Activated naive CD8-positive, alpha-beta T cell treated with anti-CD3 and anti-CD28 coated beads for 36 hours (primary cell): ENCODE measurements around the gene SLC35B3. TPM values are rescaled to one million over a fixed set of nuclear protein-coding genes. Genes with fewer than 3 reads are reported as not detected.

Source experiments
- DNase-seq: peaks from one replicate; pipeline ENCODE4 v3.0.0; 2021
- H3K27ac Mint-ChIP-seq: one replicate; pipeline ENCODE4 v1.8.0; 2022; ENCODE audit warnings: mild to moderate bottlenecking, moderate library complexity, mixed read lengths
- H3K27me3 Mint-ChIP-seq: one replicate; pipeline ENCODE4 v1.8.0; 2022; ENCODE audit warnings: mild to moderate bottlenecking, mixed read lengths
- H3K36me3 Mint-ChIP-seq: one replicate; pipeline ENCODE4 v1.8.0; 2021; ENCODE audit warnings: mild to moderate bottlenecking, mixed read lengths
- H3K4me1 Mint-ChIP-seq: one replicate; pipeline ENCODE4 v1.8.0; 2021; ENCODE audit warnings: mixed read lengths
- H3K4me3 Mint-ChIP-seq: one replicate; pipeline ENCODE4 v1.8.0; 2022; ENCODE audit warnings: mild to moderate bottlenecking, moderate library complexity, mixed read lengths
- H3K9me3 Mint-ChIP-seq: one replicate; pipeline ENCODE4 v1.8.0; 2022; ENCODE audit warnings: mixed read lengths
- total RNA-seq, 2 experiments: library from RNA; stranded (reverse); gene quantifications; one replicate each; pipeline ENCODE4 v1.2.3, GENCODE V29; 2021

Gene SLC35B3
- total RNA-seq, 2 experiments from 2014 or later: 9.9 to 10.1 TPM

GRCh38 chr6:8383584-8383983 lies 51.8 kb downstream of the SLC35B3 start:
- Mint-ChIP-seq H3K9me3 (peaks cover 1% of the 10 kb centered on the region), H3K27me3 (no peaks in the 10 kb centered on the region), H3K4me1 (no peaks in the 10 kb centered on the region), H3K27ac (no peak overlapping the region), H3K36me3 (peaks cover 1% of the 10 kb centered on the region), H3K4me3 (no peak overlapping the region)
- DNase-seq: no peak

DNA sequence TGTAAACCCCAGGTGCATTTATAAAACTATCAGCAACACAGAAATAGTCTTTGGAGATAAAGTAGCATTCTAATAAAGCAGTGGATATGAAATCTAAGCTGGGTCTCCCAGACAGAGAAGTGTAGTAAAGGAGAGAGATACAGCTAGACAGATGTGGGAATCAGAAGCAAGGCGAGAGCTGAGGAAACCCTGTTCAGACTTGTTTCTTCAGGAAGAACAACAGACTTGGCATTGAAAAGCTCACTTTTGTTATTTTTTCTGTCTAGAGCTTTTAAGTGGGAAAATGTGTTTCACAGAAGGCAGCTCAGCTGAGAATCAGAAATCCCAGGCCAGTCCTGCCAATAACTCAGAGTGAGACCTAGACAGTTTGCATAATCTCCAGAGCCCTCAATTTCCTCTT lies 52.9 kb downstream of the SLC35B3 start:
- Mint-ChIP-seq H3K27me3 (no peaks in the 10 kb centered on the region), H3K9me3 (peaks cover 1% of the 10 kb centered on the region)

GRCh38 chr6:8375916-8376315 lies 59.4 kb downstream of the SLC35B3 start:
- no peaks in the 10 kb centered on the region for H3K36me3 Mint-ChIP-seq
- H3K4me1 Mint-ChIP-seq: no peaks in the 10 kb centered on the region
- H3K27ac Mint-ChIP-seq: no peak overlapping the region
- no peaks in the 10 kb centered on the region for H3K27me3 Mint-ChIP-seq
- no peak for DNase-seq
- H3K4me3 Mint-ChIP-seq: no peak overlapping the region
- H3K9me3 Mint-ChIP-seq: no peaks in the 10 kb centered on the region

More for the DNA sequence above, 52.9 kb downstream of the SLC35B3 start:
- H3K4me3 Mint-ChIP-seq: no peak overlapping the region
- H3K4me1 Mint-ChIP-seq: no peaks in the 10 kb centered on the region
- no peak overlapping the region for H3K27ac Mint-ChIP-seq
- DNase-seq: no peak
- peaks cover 1% of the 10 kb centered on the region for H3K36me3 Mint-ChIP-seq
